Suprapubic skin (tissue), 4 donors: ENCODE results near the gene INPP5A. TPM values are rescaled to one million over a fixed set of nuclear protein-coding genes. Genes with fewer than 3 reads are reported as not detected.
"Not testable (repeated sequence)": the region's sequence is repeated elsewhere in the genome, so short reads cannot be mapped to it uniquely, and the experiment has no call there.

Experiments
- DNase-seq, 2 donors: peaks; one replicate each; pipeline ENCODE4 v3.0.0-alpha.2; 2019; ENCODE audit warnings: low spot score in 2 of 2
- H3K27ac ChIP-seq: fragments of 200-600 bp; sonication (generic); one replicate; pipeline ENCODE4 v1.5.1; 2019
- H3K27me3 ChIP-seq: fragments of 200-600 bp; sonication (generic); one replicate; pipeline ENCODE4 v1.5.1; 2019
- H3K36me3 ChIP-seq: fragments of 200-600 bp; sonication (generic); one replicate; pipeline ENCODE4 v1.5.1; 2019
- H3K4me1 ChIP-seq: fragments of 200-600 bp; sonication (generic); one replicate; pipeline ENCODE4 v1.5.1; 2019
- H3K4me3 ChIP-seq: fragments of 200-600 bp; sonication (generic); one replicate; pipeline ENCODE4 v1.5.1; 2019; ENCODE audit warnings: mild to moderate bottlenecking
- H3K9me3 ChIP-seq: fragments of 200-600 bp; sonication (generic); one replicate; pipeline ENCODE4 v1.5.1; 2019
- CTCF ChIP-seq, 2 donors: fragments of 200-600 bp in 1 of 2; fragments of 450-650 bp in 1 of 2; sonication (generic) in 1 of 2; IDR thresholded peaks; one replicate each; pipeline ENCODE4 v1.5.1; 2016 to 2019; ENCODE audit warnings: antibody characterized with exemption in 2 of 2, mild to moderate bottlenecking in 1 of 2, moderate library complexity in 1 of 2
- EP300 ChIP-seq: sonication (generic); formaldehyde crosslinking; IDR thresholded peaks from one replicate; pipeline ENCODE4 v1.6.1; 2017; ENCODE audit warnings: antibody characterized with exemption
- POLR2A ChIP-seq, 2 donors: fragments of 450-650 bp; IDR thresholded peaks; one replicate each; pipeline ENCODE4 v1.6.1; 2017; ENCODE audit warnings: antibody characterized with exemption in 2 of 2, mild to moderate bottlenecking in 2 of 2, moderate library complexity in 2 of 2
- POLR2AphosphoS5 ChIP-seq, 3 donors: sonication (generic); formaldehyde crosslinking; IDR thresholded peaks; one replicate each; pipeline ENCODE4 v1.6.1; 2017; ENCODE audit warnings: antibody characterized with exemption in 3 of 3
- WGBS: methylation state at CpG from one replicate; pipeline ENCODE4 v1.1.5; 2018; 5-methylcytosine and 5-hydroxymethylcytosine counted together
- total RNA-seq, 4 donors: library from RNA; depleted of rRNA; stranded (reverse); fragments of >200 nt; gene quantifications; one replicate each; pipeline ENCODE4 v1.1.0, GENCODE V29; 2016

INPP5A gene
- total RNA-seq, 4 donors from 2014 or later, result 28.1 to 39.1 (median 32.3) TPM

GRCh38 chr10:132740588-132740987 is 203.0 kb downstream of the INPP5A start:
- TF ChIP-seq POLR2A (IDR thresholded peaks at IDR 0.05) (no peak), EP300 (no peak), CTCF (IDR thresholded peaks at IDR 0.05) (no peak), POLR2AphosphoS5 (IDR thresholded peaks at IDR 0.05) (no peak)
- no peaks in the 10 kb centered on the region for H3K9me3 ChIP-seq
- no peak overlapping the region for H3K4me3 ChIP-seq
- peaks cover 17% of the 10 kb centered on the region for H3K36me3 ChIP-seq
- WGBS, result 87% methylated on average over 6 of the region's 6 CpGs
- no peak for DNase-seq
- no peaks in the 10 kb centered on the region for H3K4me1 ChIP-seq
- H3K27ac ChIP-seq, result no peak overlapping the region
- no peaks in the 10 kb centered on the region for H3K27me3 ChIP-seq

GRCh38 chr10:132742167-132742836 is 204.7 kb downstream of the INPP5A start:
- H3K9me3 ChIP-seq, result no peaks in the 10 kb centered on the region
- no peak overlapping the region for H3K4me3 ChIP-seq
- no peaks in the 10 kb centered on the region for H3K27me3 ChIP-seq
- H3K27ac ChIP-seq, result no peak overlapping the region
- WGBS, result 89% methylated on average over 7 of the region's 27 CpGs
- DNase-seq, result no peak
- no peaks in the 10 kb centered on the region for H3K4me1 ChIP-seq
- peaks cover 5% of the 10 kb centered on the region for H3K36me3 ChIP-seq
- no peak for TF ChIP-seq POLR2A (IDR thresholded peaks at IDR 0.05)
- no peak for TF ChIP-seq POLR2AphosphoS5 (IDR thresholded peaks at IDR 0.05)
- no peak for TF ChIP-seq EP300
- no peak for TF ChIP-seq CTCF (IDR thresholded peaks at IDR 0.05)

DNA sequence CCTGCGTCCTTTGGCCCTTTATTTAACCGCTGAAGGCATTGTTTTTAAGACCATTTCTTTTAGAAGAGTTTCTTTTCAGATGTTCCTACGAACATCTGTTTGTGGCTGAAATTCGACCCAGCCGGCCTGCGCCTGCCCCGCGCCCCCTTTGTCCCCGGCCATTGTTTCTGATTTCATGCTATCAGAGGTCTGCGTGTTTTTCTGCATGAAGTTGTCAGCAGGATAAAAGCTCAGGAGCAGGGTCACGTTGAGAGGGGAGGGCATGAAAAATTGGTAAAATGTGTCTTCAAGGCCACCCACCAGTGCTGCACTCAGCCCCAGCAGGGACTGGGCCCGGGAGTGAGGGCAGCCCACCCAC is 205.2 kb downstream of the INPP5A start:
- H3K27me3 ChIP-seq, result no peaks in the 10 kb centered on the region
- TF ChIP-seq EP300 (no peak), POLR2A (IDR thresholded peaks at IDR 0.05) (no peak), CTCF (IDR thresholded peaks at IDR 0.05) (no peak), POLR2AphosphoS5 (IDR thresholded peaks at IDR 0.05) (no peak)
- peaks cover 5% of the 10 kb centered on the region for H3K36me3 ChIP-seq
- 95% methylated on average over 11 of the region's 12 CpGs for WGBS
- no peak overlapping the region for H3K4me3 ChIP-seq
- no peak overlapping the region for H3K27ac ChIP-seq
- no peaks in the 10 kb centered on the region for H3K9me3 ChIP-seq
- DNase-seq, result no peak
- H3K4me1 ChIP-seq, result no peaks in the 10 kb centered on the region

DNA sequence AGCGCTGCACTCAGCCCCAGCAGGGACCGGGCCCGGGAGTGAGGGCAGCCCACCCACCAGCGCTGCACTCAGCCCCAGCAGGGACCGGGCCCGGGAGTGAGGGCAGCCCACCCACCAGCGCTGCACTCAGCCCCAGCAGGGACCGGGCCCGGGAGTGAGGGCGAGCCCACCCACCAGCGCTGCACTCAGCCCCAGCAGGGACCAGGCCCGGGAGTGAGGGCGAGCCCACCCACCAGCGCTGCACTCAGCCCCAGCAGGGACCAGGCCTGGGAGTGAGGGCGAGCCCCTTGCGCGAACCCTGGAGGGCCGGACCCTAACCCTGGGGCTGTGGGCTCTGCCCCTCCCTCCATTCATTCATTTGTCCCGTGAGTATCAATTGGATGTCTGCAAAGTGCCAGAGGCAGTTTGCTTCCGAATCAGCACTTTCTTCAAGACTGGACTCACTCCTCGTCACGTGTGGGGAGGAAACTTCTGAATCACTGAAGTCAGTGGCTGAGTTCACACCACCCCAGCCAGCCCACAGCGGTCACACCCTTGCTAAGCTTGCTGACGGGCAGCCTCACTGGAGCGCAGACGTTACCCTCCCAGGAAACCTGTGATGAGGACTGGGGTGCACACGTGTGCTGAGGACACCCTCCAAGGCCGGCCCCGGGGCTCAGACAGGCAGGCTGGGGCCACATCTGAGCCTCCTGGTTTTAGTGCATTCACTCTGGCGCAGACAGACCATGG is 205.8 kb downstream of the INPP5A start:
- H3K4me3 ChIP-seq, H3K27ac ChIP-seq, DNase-seq, H3K9me3 ChIP-seq, H3K36me3 ChIP-seq, H3K27me3 ChIP-seq, H3K4me1 ChIP-seq: not testable (repeated sequence)
- WGBS, result 51% methylated on average over 17 of the region's 30 CpGs

- no peaks in the 10 kb centered on the region for H3K4me1 ChIP-seq
- DNase-seq, result no peak
- no peak overlapping the region for H3K27ac ChIP-seq
- no peaks in the 10 kb centered on the region for H3K27me3 ChIP-seq
- no peak overlapping the region for H3K4me3 ChIP-seq
- 98% methylated on average over 6 of the region's 18 CpGs for WGBS
- H3K36me3 ChIP-seq, result peaks cover 3% of the 10 kb centered on the region
- TF ChIP-seq EP300 (no peak), POLR2A (IDR thresholded peaks at IDR 0.05) (no peak), CTCF (IDR thresholded peaks at IDR 0.05) (no peak), POLR2AphosphoS5 (IDR thresholded peaks at IDR 0.05) (no peak)
- no peaks in the 10 kb centered on the region for H3K9me3 ChIP-seq
These were observed 206.4 kb downstream of the INPP5A start for GRCh38 chr10:132743925-132744490.
